Hematopoietic multipotent progenitor cell (in vitro differentiated cells): ENCODE data around the gene GSN. TPM values are rescaled to one million over a fixed set of nuclear protein-coding genes. Genes with fewer than 3 reads are reported as not detected.

Experiments used
- DNase-seq, 3 donors: peaks; one replicate each; pipeline ENCODE4 v3.0.0-alpha.2; 2011 to 2015; ENCODE audit warnings: low read depth in 2 of 3, low spot score in 2 of 3
- total RNA-seq: library from RNA; depleted of rRNA; stranded (reverse); fragments of >200 nt; gene quantifications from one replicate; pipeline ENCODE4 v1.2.3, GENCODE V29; 2012

GSN gene
- total RNA-seq, 1 donor, result 384 TPM

- no peak for DNase-seq
These were observed 33.9 kb downstream of the GSN start for GRCh38 chr9:121301881-121302286.

- no peak for DNase-seq
These were observed 34.4 kb downstream of the GSN start for GRCh38 chr9:121302341-121302740.

DNA sequence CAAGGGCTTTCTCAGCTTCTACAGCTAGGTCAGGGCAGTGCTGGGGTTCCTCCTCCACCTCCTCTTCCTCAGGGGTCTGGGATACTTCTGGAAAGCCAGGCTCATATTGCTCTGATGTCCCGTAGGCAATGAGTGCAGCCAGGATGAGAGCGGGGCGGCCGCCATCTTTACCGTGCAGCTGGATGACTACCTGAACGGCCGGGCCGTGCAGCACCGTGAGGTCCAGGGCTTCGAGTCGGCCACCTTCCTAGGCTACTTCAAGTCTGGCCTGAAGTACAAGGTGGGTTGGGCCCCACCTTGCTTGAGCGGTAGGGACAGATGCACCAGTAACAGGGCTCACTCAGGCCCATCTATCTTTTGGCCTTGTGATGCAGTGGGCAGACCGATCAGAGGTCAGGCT lies 34.8 kb downstream of the GSN start:
- no peak for DNase-seq

GRCh38 chr9:121303456-121304451 lies 35.8 kb downstream of the GSN start:
- no peak for DNase-seq

- DNase-seq, result no peak
These were observed 36.7 kb downstream of the GSN start for GRCh38 chr9:121304707-121305106.

DNA sequence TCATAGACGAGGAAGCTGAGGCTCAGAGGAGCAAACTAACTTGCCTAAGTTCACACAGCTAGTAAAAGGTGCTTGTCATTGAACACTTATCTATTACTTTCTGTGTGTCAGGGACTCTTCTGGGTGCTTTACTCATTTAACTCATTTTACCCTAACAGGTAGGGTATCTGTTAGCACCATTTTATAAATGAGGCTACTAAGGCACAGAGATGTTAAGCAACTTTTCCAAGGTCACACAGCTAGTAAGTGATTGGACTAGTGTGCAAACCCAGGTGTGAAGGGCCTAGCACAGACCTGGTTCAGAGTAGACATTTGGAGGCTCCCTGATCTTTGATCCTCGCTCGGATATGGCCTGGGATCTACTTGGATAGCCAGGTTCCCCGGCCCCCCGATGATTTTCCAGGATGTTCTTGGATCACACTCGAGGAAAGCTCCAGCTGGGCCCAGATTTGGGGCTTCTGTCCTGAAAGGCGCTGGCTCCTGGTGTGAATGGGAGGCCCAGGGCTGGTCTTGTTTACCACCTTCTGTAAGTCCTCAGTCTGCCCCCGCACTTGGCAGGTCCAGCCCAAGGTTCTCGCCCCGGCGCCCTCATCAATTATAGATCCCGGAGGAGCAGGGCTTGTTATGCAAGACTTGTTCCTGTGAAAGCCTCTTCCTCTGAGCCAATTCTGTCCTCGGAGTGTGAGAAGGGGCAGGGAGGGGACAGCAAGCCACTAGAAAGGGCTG lies 37.5 kb downstream of the GSN start:
- DNase-seq, result no peak

- DNase-seq, result no peak
These were observed 40.0 kb downstream of the GSN start for GRCh38 chr9:121307976-121308375.

GRCh38 chr9:121308765-121309164 lies 40.8 kb downstream of the GSN start:
- no peak for DNase-seq

DNA sequence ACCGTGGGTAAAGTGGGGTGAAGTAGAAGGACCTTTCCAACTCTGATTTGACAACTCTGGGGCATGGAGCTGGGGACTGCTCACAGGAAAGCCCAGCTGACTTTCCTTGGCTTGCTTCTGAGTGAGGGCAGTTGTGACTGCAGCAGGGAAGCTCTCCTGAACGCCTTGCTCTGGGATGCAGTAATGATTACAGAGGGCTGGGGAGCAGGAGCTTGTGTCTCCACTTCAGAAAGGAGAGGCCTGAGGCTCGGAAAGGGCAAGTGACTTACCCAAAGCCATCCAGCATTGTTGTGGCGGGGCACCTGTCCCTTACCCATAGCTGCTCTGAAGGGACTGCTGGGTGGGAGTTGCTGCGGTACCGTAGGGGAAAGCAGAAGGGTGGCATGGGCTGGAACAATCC lies 41.2 kb downstream of the GSN start:
- no peak for DNase-seq

DNA sequence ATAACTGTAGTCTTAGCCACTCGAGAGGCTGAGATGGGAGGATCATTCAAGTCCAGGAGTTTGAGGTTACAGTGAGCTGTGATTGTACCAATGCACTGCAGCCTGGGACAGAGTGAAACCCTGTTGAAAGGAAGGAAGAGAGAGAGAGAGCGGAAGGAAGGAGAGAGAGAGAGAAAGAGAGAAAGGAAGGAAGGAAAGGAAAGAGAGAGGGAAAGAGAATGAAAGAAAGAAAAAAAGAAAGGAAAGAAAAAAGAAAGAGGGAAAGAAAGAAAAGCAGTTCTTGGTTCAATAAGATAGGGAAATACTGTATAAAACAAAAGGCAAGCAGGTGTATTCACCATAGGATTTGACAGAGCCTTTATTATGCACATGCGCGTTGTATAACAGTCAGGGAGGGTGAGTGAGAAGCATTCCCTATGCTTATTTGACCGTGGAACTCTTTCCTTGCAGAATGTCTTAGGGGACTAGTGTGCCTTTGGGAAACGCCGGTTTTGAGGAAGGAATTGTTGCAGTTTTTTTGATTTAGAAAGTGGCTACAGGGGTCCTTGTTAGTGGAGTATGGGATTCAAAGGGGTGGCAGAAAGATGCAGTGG lies 42.0 kb downstream of the GSN start:
- no peak for DNase-seq

DNA sequence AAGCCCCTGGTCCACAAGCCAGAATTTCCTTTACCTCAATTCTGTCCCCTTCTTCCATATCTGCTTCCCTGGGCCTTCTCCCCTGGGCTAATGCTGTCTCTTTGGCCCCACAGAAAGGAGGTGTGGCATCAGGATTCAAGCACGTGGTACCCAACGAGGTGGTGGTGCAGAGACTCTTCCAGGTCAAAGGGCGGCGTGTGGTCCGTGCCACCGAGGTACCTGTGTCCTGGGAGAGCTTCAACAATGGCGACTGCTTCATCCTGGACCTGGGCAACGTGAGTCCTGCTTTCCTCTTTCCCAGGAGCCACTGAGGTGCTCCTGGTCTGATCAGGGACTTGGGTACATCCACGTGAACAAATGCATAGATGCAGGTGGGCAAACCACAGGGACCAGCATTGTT lies 42.6 kb downstream of the GSN start:
- DNase-seq, result no peak

GRCh38 chr9:121312169-121312568 lies 44.2 kb downstream of the GSN start:
- no peak for DNase-seq

DNA sequence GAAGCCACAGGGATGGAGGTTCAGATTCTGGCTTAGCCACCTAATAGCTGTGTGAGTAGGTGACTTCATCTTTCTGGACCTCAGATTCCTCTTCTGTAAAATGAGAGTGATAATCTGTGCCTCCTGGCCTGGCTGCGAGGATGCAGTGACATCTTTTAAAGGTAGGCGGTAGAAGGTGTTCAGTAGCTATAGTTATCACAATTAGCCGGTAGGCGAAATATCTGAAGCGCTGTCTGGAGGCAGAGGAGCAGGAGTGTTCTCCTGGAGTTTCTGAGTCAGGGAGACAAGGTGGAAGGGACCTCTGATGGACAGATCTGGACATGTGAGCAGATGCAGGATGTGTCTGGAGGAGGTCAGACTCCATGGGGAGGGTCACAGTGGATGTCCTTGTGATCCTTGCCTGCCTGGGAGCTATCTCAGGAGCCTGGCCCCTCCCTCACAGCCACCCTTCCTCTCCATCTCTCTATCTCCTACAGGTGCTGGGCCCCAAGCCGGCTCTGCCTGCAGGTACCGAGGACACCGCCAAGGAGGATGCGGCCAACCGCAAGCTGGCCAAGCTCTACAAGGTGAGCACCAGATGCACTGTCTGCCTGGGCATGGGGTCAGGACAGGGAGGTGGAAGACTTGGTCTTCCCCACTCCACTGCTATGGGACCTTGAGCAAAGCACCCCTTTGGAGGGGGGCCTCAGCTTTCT lies 45.6 kb downstream of the GSN start:
- no peak for DNase-seq

DNA sequence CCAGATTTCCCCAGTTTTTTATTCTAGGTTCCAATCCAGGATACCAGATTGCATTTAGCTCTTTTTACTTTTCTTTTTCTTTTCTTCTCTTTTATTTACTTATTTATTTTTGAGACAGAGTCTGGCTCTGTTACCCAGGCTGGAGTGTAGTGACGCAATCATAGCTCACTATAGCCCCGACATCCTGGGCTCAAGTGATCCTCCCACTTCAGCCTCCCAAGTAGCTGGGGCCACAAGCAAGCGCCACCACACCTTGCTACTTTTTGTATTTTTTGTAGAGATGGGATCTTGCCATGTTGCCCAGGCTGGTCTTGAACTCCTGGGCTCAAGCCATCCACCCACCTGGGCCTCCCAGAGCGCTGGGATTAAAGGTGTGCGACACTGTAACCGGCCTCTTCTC lies 48.4 kb downstream of the GSN start:
- no peak for DNase-seq

DNA sequence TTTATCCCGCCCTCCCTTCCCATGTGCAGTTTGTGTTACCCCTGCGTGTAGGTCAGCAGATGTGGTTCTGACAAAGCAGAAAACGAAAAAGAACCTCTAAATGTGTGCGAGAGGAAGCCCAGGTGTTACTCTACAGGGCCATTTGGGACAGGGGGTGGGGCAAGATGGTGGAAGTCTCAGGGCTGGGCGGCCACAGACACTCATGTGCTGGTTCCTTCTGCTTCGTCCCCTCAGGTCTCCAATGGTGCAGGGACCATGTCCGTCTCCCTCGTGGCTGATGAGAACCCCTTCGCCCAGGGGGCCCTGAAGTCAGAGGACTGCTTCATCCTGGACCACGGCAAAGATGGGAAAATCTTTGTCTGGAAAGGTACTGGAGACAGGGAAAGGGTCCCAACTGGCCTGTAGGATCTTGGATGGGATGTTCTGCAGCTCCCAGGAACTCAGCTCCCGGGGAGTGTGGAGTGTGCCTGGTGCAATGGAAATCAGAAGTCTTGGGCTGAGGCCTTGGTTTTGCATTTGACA lies 49.0 kb downstream of the GSN start:
- no peak for DNase-seq

GRCh38 chr9:121317737-121318630 lies 50.0 kb downstream of the GSN start:
- no peak for DNase-seq

DNA sequence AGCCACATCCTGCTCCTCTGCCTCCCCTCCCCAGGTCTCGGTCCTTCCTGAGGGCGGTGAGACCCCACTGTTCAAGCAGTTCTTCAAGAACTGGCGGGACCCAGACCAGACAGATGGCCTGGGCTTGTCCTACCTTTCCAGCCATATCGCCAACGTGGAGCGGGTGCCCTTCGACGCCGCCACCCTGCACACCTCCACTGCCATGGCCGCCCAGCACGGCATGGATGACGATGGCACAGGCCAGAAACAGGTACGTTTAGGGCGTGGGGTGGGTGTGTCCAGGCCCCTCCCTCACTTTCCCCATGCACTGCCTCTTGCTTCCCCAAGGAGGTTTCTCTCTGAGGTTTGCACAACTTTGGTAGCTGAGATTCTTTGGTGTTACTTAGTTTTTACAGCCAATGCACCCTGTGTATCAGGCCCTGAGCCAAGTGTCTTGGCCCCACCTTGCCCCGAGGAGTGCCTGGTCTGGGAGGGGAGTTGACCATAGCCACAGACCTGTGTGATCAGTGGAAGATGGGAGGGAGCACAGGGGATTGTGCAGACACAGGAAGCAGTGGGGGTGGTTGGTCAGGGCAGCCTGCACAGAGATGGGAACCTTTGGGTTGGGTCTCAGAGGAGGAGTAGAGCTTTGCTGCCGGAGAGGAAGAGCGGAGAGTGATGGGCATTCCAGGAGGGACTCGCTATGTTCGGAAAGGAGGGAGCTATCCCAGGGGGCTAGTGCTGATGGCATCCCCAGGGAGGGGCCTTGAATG lies 50.8 kb downstream of the GSN start:
- no peak for DNase-seq

- no peak for DNase-seq
These were observed 51.4 kb downstream of the GSN start for GRCh38 chr9:121319383-121319780.

GRCh38 chr9:121321016-121321503 lies 53.1 kb downstream of the GSN start:
- peak in 1 of 3 donors; percentile 53 for DNase-seq
